ENCODE measurements around the gene TMPRSS2.
"Not testable (repeated sequence)": the region's sequence is repeated elsewhere in the genome, so short reads cannot be mapped to it uniquely, and the experiment has no call there.

TMPRSS2 gene

DNA sequence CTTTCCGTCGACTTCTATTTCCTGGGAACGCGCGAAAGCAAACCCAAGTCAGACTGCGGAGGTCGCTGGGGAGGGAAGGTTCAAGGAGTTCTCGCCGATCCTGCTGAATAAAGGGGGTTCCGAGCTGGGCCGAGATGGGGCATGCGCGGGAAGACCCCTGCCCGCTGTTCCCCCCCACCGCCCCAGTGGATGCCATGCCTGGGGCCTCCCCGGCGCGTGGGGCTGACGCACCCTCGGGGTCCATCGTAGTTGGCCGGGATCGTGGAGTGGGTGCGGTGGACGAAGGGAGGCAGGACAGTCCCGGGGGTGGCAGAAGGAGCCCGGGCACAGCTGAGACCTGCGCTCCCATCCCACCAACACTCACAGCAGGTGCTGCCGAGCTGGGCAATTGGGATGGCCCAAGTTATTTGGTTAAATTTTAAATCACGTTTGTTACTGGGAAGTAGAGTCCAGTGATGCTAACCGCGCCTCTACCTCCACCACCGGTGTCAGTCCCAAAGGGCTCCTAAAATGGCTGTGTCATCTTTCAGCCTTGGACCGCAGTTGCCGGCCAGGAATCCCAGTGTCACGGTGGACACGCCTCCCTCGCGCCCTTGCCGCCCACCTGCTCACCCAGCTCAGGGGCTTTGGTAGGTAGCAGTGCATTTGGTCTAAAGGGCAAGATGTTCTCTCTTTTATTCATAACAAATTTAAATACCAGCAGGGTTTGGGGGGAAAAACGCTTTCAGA is 81.1 kb downstream of the TMPRSS2 start:
- no peak for DNase-seq (ENCODE audit: low spot score)

DNA sequence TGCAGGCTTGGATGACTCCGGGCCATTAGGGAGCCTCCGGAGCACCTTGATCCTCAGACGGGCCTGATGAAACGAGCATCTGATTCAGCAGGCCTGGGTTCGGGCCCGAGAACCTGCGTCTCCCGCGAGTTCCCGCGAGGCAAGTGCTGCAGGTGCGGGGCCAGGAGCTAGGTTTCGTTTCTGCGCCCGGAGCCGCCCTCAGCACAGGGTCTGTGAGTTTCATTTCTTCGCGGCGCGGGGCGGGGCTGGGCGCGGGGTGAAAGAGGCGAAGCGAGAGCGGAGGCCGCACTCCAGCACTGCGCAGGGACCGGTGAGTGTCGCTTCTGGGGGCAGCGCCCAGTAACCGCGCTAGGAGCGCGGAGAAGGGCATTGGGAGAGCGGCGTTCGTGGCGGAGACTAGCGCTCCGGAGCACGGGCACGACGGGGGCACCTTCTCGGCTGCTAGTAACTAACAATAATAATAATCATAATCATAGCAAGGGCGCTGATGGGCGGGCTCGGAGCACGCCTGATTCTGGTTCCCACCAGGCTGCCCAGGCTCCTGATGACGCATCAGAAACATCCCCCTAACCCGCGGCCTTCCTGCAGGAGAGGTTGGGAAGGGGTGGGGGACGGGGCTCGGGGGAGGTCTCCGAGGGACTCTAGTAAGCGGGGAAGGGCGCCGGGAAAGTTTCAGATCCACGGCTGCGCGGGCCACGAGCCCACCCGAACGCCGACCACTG is 81.8 kb downstream of the TMPRSS2 start, which contains the start of gene MX1:
TSS of gene MX1 (plus strand) at position 286 of the 722 bp plus-strand sequence. CDS start 5,832 bp downstream, outside the sequence.
- peak; percentile 29 for DNase-seq (ENCODE audit: low spot score)

DNA sequence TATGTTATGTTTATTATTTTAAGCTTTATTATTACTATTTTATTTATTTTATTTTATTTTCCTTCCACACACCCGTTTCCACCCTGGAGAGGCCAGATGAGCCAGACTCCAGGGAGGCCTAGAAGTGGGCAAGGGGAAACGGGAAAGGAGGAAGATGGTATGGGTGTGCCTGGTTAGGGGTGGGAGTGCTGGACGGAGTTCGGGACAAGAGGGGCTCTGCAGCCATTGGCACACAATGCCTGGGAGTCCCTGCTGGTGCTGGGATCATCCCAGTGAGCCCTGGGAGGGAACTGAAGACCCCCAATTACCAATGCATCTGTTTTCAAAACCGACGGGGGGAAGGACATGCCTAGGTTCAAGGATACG is 82.4 kb downstream of the TMPRSS2 start:
- DNase-seq (ENCODE audit: low spot score), result no peak

DNA sequence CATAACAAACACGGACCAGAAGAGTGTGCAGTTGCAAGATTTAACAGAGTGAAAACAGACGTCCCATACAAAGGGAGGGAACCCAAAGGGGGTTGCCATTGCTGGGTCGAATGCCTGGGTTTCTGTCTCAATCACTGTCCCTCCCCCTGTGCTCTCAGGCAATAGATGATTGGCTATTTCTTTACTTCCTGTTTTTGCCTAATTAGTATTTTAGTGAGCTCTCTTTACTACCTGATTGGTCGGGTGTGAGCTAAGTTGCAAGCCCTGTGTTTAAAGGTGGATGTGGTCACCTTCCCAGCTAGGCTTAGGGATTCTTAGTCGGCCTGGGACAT is 84.7 kb downstream of the TMPRSS2 start:
- not testable (repeated sequence) for DNase-seq (ENCODE audit: low spot score)

DNA sequence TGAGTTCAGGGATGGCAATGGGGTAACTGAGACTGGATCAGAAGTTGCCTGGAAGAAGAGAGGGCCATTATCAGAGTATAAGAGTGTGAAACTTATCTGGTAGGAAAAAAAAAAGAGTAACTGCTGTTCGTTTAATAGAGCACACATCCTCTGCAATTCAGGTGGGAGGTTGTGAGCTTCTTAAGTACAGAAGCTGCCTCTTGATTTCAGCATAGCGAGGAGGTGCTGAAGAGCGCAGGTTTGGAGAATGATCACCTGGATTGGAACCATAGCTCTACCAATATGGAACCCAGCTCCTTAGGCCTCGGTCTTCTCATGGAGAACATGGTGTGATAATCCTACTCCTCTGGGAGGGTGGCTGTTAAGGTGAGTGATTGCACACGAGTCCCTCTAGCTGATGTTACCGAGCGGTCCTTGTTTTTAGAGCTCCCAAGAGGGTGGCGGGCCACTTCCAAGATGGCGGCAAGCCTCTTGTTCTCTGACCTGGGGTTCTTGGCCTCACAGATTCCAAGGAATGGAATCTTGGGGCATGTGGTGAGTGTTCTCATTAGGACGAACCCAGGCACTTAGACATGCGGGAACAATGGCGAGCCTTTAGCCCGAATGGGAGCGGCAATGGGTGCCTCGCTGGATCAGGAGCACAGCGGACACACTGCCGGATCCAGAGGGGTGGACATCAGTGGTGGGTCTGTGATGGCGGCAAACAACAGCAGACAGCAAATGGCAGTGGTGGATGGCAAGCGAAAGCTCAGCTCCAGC is 85.2 kb downstream of the TMPRSS2 start:
- no peak for DNase-seq (ENCODE audit: low spot score)

DNA sequence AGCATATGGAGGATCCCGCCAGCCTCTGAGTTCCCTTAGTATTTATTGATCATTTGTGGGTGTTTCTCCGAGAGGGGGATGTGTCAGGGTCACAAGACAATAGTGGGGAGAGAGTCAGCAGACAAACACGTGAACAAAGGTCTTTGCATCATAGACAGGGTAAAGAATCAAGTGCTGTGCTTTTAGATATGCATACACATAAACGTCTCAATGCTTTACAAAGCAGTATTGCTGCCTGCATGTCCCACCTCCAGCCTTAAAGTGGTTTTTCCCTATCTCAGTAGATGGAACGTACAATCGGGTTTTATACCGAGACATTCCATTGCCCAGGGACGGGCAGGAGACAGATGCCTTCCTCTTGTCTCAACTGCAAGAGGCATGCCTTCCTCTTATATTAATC is 87.0 kb downstream of the TMPRSS2 start:
- not testable (repeated sequence) for DNase-seq (ENCODE audit: low spot score)

DNA sequence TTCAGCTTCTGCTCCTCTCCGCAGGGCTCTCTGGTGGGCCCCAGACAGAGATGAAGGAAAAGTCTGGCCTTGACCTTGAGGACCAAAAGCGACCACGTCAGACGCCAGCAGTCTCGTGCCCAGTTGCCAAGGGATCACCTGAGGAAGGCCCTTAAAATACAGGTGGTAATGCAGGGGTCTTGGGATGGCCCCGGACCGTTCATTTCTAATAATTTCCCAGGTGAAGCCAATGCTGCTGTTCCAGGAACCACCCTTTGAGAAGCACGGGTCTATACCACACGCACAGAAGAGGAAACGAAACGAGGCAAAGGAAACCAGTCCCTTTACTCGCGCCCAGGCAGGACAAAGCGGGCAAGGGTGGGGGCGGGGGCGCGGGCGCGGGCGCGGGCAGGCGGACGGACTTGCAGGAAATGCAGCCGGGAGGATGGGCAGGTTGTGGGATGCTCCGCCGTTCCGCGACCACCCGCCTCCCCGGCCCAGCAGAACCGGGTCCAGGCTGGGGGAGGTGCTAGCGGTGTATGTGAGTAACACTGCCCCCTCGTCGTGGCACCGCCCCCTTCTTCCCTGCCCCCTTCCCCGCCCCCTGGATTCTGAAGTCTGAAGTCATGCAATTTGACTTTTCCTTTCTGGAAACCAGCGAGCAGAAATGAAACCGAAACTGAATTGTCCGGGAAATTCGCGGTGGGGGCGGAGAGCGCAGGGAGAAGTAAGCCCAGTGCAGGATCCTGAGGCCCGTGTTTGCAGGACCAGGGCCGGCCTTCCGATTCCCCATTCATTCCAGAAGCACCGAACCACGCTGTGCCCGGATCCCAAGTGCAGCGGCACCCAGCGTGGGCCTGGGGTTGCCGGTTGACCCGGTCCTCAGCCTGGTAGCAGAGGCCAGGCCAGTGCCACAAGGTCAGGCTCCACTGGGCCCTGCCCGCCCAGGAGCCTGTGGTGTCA is 87.8 kb downstream of the TMPRSS2 start:
- DNase-seq (ENCODE audit: low spot score), result peak; percentile 60

DNA sequence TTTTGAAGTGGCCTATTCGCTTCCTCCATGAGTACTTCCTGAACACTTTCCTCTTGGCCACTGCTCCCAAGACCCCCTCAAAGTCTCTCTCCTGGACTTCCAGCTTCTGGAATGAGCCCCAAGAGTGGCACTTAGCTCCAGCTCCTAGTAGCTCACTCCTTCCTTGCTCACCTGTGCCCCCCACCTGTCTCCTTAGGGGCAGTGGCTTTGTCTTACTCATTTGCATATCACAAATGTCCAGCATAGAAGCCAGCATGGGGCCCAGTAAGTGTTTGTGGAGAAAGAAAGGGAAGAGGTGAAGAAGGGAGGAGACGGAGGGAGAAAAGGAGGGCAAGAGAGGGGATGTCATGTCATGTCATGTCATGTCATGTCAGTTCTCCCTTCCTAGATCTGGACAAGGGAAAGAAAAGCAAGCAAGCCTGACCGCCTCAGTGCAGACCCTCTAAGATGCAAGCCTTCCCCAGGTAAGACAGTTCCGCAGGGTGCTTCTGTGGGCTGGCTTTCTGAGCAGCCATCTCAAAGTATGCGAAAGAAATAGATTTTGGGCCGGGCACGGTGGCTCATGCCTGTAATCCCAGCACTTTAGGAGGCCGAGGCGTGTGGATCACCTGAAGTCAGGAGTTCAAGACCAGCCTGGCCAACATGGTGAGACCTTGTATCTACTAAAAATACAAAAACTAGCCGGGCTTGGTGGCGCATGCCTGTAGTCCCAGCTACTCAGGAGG is 88.8 kb downstream of the TMPRSS2 start:
- DNase-seq (ENCODE audit: low spot score), result no peak

DNA sequence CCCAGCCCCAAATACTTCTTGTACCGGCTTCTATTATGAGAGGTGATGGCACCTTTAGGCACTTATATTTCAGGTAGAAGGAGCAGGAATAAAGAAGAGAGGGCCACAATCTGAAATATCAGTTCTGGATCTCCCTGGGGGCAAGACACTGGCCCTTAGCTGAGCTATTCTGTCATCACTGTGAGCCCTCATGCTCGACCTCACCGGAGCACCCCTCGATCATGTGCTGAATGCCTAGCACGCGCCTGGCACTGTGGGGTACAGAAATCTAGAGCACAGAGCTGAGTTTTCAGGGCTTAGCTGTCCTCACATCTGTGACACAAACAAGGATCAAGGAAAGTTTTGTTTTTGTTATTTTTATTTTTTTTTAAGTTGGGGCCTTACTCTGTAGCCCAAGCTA is 89.6 kb downstream of the TMPRSS2 start:
- DNase-seq (ENCODE audit: low spot score), result no peak

DNA sequence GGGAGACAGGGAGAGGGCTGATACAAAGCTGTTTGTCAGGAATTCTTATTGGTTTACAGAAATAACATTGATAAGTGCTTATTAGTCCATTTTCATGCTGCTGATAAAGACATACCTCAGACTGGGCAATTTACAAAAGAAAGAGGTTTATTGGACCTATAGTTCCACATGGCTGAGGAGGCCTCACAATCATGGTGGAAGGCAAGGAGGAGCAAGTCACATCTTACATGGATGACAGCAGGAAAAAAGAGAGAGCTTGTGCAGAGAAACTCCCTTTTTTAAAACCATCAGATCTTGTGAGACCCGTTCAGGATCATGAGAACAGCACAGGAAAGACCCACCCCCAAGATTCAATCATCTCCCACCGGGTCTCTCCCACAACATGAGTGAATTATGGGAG is 90.5 kb downstream of the TMPRSS2 start:
- not testable (repeated sequence) for DNase-seq (ENCODE audit: low spot score)
